Tibial nerve (tissue), 4 donors: Measurements from ENCODE around the gene LRRC28. TPM values are rescaled to one million over a fixed set of nuclear protein-coding genes. Genes with fewer than 3 reads are reported as not detected.
A peak's percentile ranks its signal among the peaks of the same experiment; 100 is the strongest.

Experiments used
- DNase-seq, 2 donors: peaks; one replicate each; pipeline ENCODE4 v3.0.0-alpha.2; 2019; ENCODE audit warnings: low spot score in 2 of 2
- H3K27ac ChIP-seq, 4 donors: fragments of 200-600 bp; sonication (generic) in 3 of 4; one replicate each; pipeline ENCODE4 v1.5.1; 2017 to 2019; ENCODE audit warnings: mild to moderate bottlenecking in 1 of 4
- H3K27me3 ChIP-seq, 2 donors: fragments of 200-600 bp; sonication (generic) in 1 of 2; one replicate each; pipeline versions ENCODE4 v1.5.1 to v1.6.0; 2017 to 2019
- H3K36me3 ChIP-seq, 3 donors: fragments of 200-600 bp; sonication (generic); one replicate each; pipeline ENCODE4 v1.5.1; 2018 to 2019
- H3K4me1 ChIP-seq, 4 donors: fragments of 200-600 bp; sonication (generic) in 3 of 4; one replicate each; pipeline ENCODE4 v1.5.1; 2017 to 2019
- H3K4me3 ChIP-seq, 4 donors: fragments of 200-600 bp; sonication (generic) in 3 of 4; one replicate each; pipeline ENCODE4 v1.5.1; 2017 to 2019; ENCODE audit warnings: mild to moderate bottlenecking in 1 of 4, moderate library complexity in 1 of 4
- H3K9me3 ChIP-seq, 4 donors: fragments of 200-600 bp; sonication (generic) in 3 of 4; one replicate each; pipeline ENCODE4 v1.5.1; 2017 to 2019
- EP300 ChIP-seq, 2 donors: sonication (generic); formaldehyde crosslinking; IDR thresholded peaks; one replicate each; pipeline ENCODE4 v1.6.1; 2017; ENCODE audit warnings: antibody characterized with exemption in 2 of 2, mild to moderate bottlenecking in 1 of 2
- POLR2A ChIP-seq, 2 donors: fragments of 450-650 bp; IDR thresholded peaks; one replicate each; pipeline ENCODE4 v1.6.1; 2017; ENCODE audit warnings: antibody characterized with exemption in 2 of 2, mild to moderate bottlenecking in 2 of 2, moderate library complexity in 2 of 2
- WGBS, 2 donors: methylation state at CpG; one replicate each; pipeline ENCODE4 v1.1.5; 2018; 5-methylcytosine and 5-hydroxymethylcytosine counted together
- total RNA-seq, 4 donors: library from RNA; depleted of rRNA; stranded (reverse); fragments of >200 nt; gene quantifications; one replicate each; pipeline ENCODE4 v1.1.0, GENCODE V29; 2016
- TF ChIP-seq, protein P1 (sequence below), 5 experiments: fragments of 200-600 bp in 3 of 5; fragments of 450-650 bp in 2 of 5; sonication (generic) in 3 of 5; IDR thresholded peaks; one replicate each; pipeline ENCODE4 v1.5.1; 2016 to 2019; ENCODE audit warnings: antibody characterized with exemption in 5 of 5, mild to moderate bottlenecking in 3 of 5, moderate library complexity in 2 of 5

LRRC28 gene
- total RNA-seq, 4 donors from 2014 or later = 21.6 to 73.4 (median 33.5) TPM

DNA sequence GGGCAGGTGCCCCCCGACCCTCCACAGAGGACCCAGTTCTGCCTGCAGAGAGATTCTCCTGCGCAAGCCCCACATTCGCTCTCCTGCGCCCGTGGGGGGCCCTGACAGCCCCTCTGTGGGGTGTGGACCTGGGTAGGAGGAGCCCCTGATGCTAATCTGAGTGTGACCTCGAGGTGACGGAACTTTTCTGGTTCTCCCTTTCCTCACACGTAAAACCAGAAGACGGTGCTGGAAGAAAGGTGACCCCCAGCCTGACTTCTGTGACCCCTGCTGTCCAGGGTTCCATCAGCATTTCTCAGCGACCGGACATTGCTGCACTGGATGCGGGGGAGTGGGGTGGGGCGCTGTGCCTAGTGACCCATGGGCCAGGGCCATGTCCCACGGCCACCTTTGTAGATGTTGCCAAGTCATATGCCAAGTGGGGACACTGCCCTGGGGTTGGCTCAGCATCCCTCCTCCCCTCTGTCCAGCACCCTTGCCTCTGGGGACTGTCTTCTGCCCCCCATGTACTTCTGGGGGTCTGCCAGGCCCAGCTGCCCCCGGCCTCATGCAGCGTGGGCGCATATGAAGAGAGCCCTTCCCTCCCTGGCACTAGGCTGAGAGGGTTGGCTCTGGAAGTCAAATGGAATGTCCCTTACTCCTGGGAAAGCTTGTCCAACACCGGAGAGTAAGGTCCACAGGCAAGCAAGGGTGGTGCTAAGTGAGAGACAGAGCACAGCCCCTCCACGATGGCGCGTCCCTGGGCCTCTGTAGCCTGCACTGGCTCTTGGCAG, 185.4 kb downstream of the LRRC28 start:
- Histone ChIP-seq H3K4me1 (peaks cover 0 to 60% (median 15%) of the 10 kb centered on the region in 4 donors), H3K9me3 (no peaks in the 10 kb centered on the region), H3K4me3 (no peak overlapping the region), H3K27me3 (no peaks in the 10 kb centered on the region), H3K36me3 (no peaks in the 10 kb centered on the region), H3K27ac (peak overlapping the region in 1 of 4 donors; percentile 72)
- 82 to 86% methylated on average over 16 to 20 of the region's 21 CpGs for WGBS, 2 donors
- TF ChIP-seq, protein P1, sequence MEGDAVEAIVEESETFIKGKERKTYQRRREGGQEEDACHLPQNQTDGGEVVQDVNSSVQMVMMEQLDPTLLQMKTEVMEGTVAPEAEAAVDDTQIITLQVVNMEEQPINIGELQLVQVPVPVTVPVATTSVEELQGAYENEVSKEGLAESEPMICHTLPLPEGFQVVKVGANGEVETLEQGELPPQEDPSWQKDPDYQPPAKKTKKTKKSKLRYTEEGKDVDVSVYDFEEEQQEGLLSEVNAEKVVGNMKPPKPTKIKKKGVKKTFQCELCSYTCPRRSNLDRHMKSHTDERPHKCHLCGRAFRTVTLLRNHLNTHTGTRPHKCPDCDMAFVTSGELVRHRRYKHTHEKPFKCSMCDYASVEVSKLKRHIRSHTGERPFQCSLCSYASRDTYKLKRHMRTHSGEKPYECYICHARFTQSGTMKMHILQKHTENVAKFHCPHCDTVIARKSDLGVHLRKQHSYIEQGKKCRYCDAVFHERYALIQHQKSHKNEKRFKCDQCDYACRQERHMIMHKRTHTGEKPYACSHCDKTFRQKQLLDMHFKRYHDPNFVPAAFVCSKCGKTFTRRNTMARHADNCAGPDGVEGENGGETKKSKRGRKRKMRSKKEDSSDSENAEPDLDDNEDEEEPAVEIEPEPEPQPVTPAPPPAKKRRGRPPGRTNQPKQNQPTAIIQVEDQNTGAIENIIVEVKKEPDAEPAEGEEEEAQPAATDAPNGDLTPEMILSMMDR (IDR thresholded peaks at IDR 0.05) = no peak
- TF ChIP-seq POLR2A (IDR thresholded peaks at IDR 0.05) (no peak), EP300 (IDR thresholded peaks at IDR 0.05) (no peak)
- DNase-seq = peak in 1 of 2 donors; percentile 4

DNA sequence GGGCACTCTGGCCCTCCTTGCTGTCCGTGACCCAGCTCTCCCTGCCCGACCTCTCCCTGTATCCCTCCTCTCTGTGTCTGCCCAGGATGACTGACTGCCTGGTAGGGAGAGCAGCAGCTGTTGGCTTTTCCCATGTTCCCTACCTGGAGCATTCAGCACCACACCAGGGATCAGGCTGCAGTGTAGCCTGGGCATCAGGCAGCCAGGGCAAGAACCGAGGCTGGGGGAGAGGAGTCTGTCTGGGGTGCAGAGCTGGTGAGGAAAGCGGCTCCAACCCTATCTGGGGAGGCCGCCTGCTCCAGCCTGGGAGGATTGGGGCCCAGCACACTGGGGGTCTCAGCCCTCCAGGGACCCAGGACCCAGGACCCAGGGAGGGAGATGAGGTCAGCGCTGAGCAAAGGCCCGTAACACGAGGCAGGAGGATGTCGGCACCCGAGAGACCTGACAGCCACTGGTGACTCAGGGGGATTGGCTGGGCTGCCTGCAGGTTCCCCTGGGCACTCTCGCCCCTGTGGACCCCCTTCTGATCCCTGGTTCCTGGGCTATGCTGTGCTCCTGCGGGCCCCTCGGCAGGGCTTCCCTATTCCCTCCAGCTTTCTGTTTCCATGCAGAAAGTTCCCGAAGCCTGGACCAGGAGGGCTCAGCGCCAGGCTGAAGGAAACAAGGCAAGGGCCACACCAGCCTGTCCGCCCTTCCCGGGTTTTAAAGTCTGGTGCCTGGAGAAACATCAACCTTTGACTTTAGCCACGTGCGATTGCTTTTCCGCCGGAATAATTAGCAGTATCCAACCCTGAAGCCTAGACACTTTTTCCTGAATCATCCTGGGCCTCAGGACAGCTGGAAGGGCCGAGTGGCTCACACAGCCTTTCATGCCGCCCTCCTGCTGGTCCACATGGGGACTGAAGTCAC, 186.3 kb downstream of the LRRC28 start:
- no peak overlapping the region for H3K4me3 ChIP-seq
- H3K9me3 ChIP-seq = no peaks in the 10 kb centered on the region
- H3K27ac ChIP-seq = peak overlapping the region in 2 of 4 donors; percentile 71 to 72
- no peaks in the 10 kb centered on the region for H3K36me3 ChIP-seq
- 80 to 82% methylated on average over 23 of the region's 23 CpGs for WGBS, 2 donors
- H3K27me3 ChIP-seq = no peaks in the 10 kb centered on the region
- H3K4me1 ChIP-seq = peaks cover 0 to 69% (median 20%) of the 10 kb centered on the region in 4 donors
- DNase-seq = peak in 1 of 2 donors; percentile 14
- TF ChIP-seq EP300 (IDR thresholded peaks at IDR 0.05) (no peak), POLR2A (IDR thresholded peaks at IDR 0.05) (no peak)
- TF ChIP-seq, protein P1 (IDR thresholded peaks at IDR 0.05) = no peak

DNA sequence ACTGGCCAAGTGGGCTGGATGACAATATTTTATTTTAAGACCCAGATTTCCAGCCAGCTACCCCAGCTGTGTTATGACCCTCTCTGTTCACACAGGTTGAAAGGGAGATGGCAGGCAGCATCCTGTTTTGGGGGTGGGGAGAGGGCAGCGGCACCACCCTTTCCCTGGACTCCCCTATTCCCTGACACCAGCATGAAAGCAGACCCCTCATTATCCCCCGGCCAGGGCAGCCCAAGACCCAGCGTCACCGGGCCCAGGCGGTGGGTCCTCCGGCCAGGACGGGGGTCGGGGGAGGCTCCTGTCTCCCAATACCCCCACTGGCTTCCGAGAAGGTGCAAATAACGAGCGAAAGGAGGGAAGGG, 186.9 kb downstream of the LRRC28 start:
- DNase-seq = peak in 1 of 2 donors; percentile 11
- H3K27ac ChIP-seq = peak overlapping the region in 2 of 4 donors; percentile 71 to 72
- peak overlapping the region in 1 of 4 donors; percentile 19 for H3K4me3 ChIP-seq
- WGBS, 2 donors = 72 to 81% methylated on average over 11 of the region's 11 CpGs
- H3K4me1 ChIP-seq = peaks cover 0 to 72% (median 22%) of the 10 kb centered on the region in 4 donors
- no peaks in the 10 kb centered on the region for H3K9me3 ChIP-seq
- TF ChIP-seq, protein P1 (IDR thresholded peaks at IDR 0.05) = no peak
- no peak for TF ChIP-seq EP300 (IDR thresholded peaks at IDR 0.05)
- TF ChIP-seq POLR2A (IDR thresholded peaks at IDR 0.05) = no peak
- no peaks in the 10 kb centered on the region for H3K27me3 ChIP-seq
- H3K36me3 ChIP-seq = no peaks in the 10 kb centered on the region

DNA sequence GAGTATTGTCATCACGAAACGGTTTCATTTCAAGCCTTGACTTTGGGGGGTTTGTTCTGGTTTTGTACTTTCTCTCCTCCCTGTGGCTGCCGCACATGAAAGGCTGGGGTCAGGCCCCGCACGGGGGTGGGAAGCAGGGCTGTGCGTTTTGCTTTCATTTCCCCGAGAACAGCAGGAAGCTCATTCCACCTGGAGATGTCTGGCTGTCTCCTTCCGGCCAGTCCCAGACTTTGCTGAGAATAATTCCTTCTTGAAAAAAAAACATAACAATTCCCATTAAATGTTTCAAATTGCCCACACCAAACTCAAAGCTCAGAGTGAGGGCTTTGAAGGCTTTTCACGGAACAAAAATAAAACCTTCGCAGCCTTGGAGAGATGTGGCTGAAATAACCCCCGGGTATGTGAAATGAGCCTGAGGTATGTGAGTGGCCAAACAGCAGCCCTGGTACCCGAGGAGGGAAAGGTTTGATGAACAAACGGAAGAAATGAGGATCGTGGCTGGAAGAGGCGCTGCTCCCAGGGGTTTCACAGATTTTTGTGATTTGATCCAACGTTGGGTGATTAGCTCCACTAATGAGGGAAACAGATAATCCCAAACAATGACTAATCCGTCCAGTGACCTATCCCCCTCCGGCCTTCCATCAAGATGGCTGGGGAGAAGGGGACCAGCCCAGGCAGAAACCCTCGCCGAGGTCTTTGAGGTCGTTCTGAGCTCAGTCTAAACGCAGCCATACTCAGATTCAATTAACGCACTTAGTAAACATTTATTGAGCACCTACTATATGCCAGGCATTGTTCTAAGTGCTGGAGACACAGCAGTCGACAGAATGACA, 187.6 kb downstream of the LRRC28 start:
- Histone ChIP-seq H3K9me3 (no peaks in the 10 kb centered on the region), H3K27ac (peak overlapping the region in 2 of 4 donors; percentile 71 to 72), H3K4me3 (peak overlapping the region in 1 of 4 donors; percentile 19), H3K27me3 (no peaks in the 10 kb centered on the region), H3K36me3 (no peaks in the 10 kb centered on the region), H3K4me1 (peaks cover 0 to 72% (median 19%) of the 10 kb centered on the region in 4 donors)
- 65 to 67% methylated on average over 24 of the region's 24 CpGs for WGBS, 2 donors
- DNase-seq = peak in 1 of 2 donors; percentile 9
- TF ChIP-seq POLR2A (IDR thresholded peaks at IDR 0.05) = no peak
- no peak for TF ChIP-seq EP300 (IDR thresholded peaks at IDR 0.05)
- TF ChIP-seq, protein P1 (IDR thresholded peaks at IDR 0.05) = no peak
